Measurements from ENCODE around the gene RPL37. TPM values are rescaled to one million over a fixed set of nuclear protein-coding genes. Genes with fewer than 3 reads are reported as not detected.

RPL37 gene
- total RNA-seq, 1 donor from 2014 or later: 1,090 TPM

- Histone ChIP-seq H3K27me3 (ENCODE audit: insufficient read depth, low read length) (no peaks in the 10 kb centered on the region), H2AFZ (ENCODE audit: low read depth, low read length) (no peak overlapping the region), H3K4me2 (ENCODE audit: low read length) (no peak overlapping the region), H3K27ac (ENCODE audit: low read depth, low read length) (no peak overlapping the region), H3K4me3 (ENCODE audit: insufficient read depth, low read depth, low read length) (no peak overlapping the region), H3K9me3 (ENCODE audit: insufficient read depth, low read depth, low read length) (no peaks in the 10 kb centered on the region), H3K4me1 (ENCODE audit: insufficient read depth, low read length) (no peaks in the 10 kb centered on the region), H3K36me3 (ENCODE audit: insufficient read depth, low read length) (no peaks in the 10 kb centered on the region), H3K79me2 (ENCODE audit: insufficient read depth, low read length) (no peaks in the 10 kb centered on the region), H4K20me1 (ENCODE audit: insufficient read depth, low read length) (no peaks in the 10 kb centered on the region), H3K9ac (ENCODE audit: low read length) (no peak overlapping the region)
- Mint-ChIP-seq H3K27ac (ENCODE audit: unreplicated experiment) (no peak overlapping the region), H3K4me3 (ENCODE audit: unreplicated experiment) (no peak overlapping the region), H3K4me1 (ENCODE audit: low read depth, unreplicated experiment) (no peaks in the 10 kb centered on the region), H3K27me3 (ENCODE audit: low read depth, unreplicated experiment) (no peaks in the 10 kb centered on the region), H3K36me3 (ENCODE audit: low read depth, unreplicated experiment) (no peaks in the 10 kb centered on the region), H3K9me3 (ENCODE audit: unreplicated experiment) (no peaks in the 10 kb centered on the region)
- no peak for FAIRE-seq
- TF ChIP-seq EZH2 (IDR thresholded peaks at IDR 0.05; ENCODE audit: insufficient read depth, low read length): no peak
- TF ChIP-seq, protein P1, sequence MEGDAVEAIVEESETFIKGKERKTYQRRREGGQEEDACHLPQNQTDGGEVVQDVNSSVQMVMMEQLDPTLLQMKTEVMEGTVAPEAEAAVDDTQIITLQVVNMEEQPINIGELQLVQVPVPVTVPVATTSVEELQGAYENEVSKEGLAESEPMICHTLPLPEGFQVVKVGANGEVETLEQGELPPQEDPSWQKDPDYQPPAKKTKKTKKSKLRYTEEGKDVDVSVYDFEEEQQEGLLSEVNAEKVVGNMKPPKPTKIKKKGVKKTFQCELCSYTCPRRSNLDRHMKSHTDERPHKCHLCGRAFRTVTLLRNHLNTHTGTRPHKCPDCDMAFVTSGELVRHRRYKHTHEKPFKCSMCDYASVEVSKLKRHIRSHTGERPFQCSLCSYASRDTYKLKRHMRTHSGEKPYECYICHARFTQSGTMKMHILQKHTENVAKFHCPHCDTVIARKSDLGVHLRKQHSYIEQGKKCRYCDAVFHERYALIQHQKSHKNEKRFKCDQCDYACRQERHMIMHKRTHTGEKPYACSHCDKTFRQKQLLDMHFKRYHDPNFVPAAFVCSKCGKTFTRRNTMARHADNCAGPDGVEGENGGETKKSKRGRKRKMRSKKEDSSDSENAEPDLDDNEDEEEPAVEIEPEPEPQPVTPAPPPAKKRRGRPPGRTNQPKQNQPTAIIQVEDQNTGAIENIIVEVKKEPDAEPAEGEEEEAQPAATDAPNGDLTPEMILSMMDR (IDR thresholded peaks at IDR 0.05; ENCODE audit: insufficient read depth, low read depth, low read length): no peak
- DNase-seq (ENCODE audit: low read depth): no peak
These were observed 9.5 kb upstream of the RPL37 start for GRCh38 chr5:40844565-40844964.

GRCh38 chr5:40842351-40842750 lies 7.3 kb upstream of the RPL37 start:
- peak overlapping the region; percentile 72 for H3K4me2 ChIP-seq (ENCODE audit: low read length)
- H3K4me3 Mint-ChIP-seq (ENCODE audit: unreplicated experiment): no peak overlapping the region
- TF ChIP-seq EZH2 (IDR thresholded peaks at IDR 0.05; ENCODE audit: insufficient read depth, low read length): no peak
- TF ChIP-seq, protein P1 (IDR thresholded peaks at IDR 0.05; ENCODE audit: insufficient read depth, low read depth, low read length): no peak

DNA sequence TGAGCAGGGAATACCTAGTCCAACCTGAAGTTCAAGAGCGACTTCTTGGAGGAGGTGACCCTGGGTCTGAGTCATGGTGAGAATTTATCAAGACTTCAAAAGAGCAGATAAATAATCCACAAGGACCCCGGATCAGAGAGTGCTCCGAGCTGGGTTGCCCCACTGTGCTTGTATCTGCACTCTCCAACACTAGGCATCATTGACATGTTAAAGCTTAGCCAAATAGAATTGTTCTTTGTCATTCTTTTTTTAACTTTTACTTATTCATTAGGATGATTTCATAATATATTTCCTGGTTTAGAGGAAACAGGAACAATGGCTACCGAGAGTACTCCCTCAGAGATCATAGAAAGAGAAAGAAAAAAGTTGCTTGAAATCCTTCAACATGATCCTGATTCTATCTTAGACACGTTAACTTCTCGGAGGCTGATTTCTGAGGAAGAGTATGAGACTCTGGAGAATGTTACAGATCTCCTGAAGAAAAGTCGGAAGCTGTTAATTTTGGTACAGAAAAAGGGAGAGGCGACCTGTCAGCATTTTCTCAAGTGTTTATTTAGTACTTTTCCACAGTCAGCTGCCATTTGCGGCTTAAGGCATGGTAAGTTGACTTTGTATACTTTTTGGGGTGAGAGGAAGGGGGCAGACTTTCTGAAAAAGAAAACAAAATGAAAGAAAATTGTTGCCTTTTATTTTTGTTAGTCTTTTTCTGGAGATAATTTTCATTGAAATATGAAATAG lies 6.2 kb upstream of the RPL37 start, which contains the start of gene CARD6:
TSS of gene CARD6 (plus strand) at position 300 of the 738 bp plus-strand sequence. CDS start at position 316, 16 bp downstream.
- no peaks in the 10 kb centered on the region for H3K27me3 ChIP-seq (ENCODE audit: insufficient read depth, low read length)
- H3K4me3 ChIP-seq (ENCODE audit: insufficient read depth, low read depth, low read length): peak within 1 kb of the TSS; percentile 48
- FAIRE-seq (no peak), DNase-seq (ENCODE audit: low read depth) (no peak)
- Mint-ChIP-seq H3K27ac (ENCODE audit: unreplicated experiment) (peak within 1 kb of the TSS; percentile 73), H3K27me3 (ENCODE audit: low read depth, unreplicated experiment) (no peaks in the 10 kb centered on the region), H3K9me3 (ENCODE audit: unreplicated experiment) (no peaks in the 10 kb centered on the region), H3K4me1 (ENCODE audit: low read depth, unreplicated experiment) (peaks cover 2% of the 10 kb centered on the region), H3K36me3 (ENCODE audit: low read depth, unreplicated experiment) (no peaks in the 10 kb centered on the region), H3K4me3 (ENCODE audit: unreplicated experiment) (peak within 1 kb of the TSS; percentile 55)
- peak within 1 kb of the TSS; percentile 70 for H3K9ac ChIP-seq (ENCODE audit: low read length)
- H3K4me2 ChIP-seq (ENCODE audit: low read length): peak within 1 kb of the TSS; percentile 72
- H3K79me2 ChIP-seq (ENCODE audit: insufficient read depth, low read length): no peaks in the 10 kb centered on the region
- no peaks in the 10 kb centered on the region for H3K36me3 ChIP-seq (ENCODE audit: insufficient read depth, low read length)
- H2AFZ ChIP-seq (ENCODE audit: low read depth, low read length): peak within 1 kb of the TSS; percentile 43
- no peaks in the 10 kb centered on the region for H3K9me3 ChIP-seq (ENCODE audit: insufficient read depth, low read depth, low read length)
- peaks cover 1% of the 10 kb centered on the region for H3K4me1 ChIP-seq (ENCODE audit: insufficient read depth, low read length)
- H3K27ac ChIP-seq (ENCODE audit: low read depth, low read length): peak within 1 kb of the TSS; percentile 33
- H4K20me1 ChIP-seq (ENCODE audit: insufficient read depth, low read length): no peaks in the 10 kb centered on the region
- TF ChIP-seq, protein P1 (IDR thresholded peaks at IDR 0.05; ENCODE audit: insufficient read depth, low read depth, low read length): no peak
- TF ChIP-seq EZH2 (IDR thresholded peaks at IDR 0.05; ENCODE audit: insufficient read depth, low read length): no peak

More at GRCh38 chr5:40842351-40842750, 7.3 kb upstream of the RPL37 start:
- Histone ChIP-seq H4K20me1 (ENCODE audit: insufficient read depth, low read length) (no peaks in the 10 kb centered on the region), H3K27ac (ENCODE audit: low read depth, low read length) (no peak overlapping the region), H3K9ac (ENCODE audit: low read length) (peak overlapping the region; percentile 70), H3K4me3 (ENCODE audit: insufficient read depth, low read depth, low read length) (peak overlapping the region; percentile 48), H3K9me3 (ENCODE audit: insufficient read depth, low read depth, low read length) (no peaks in the 10 kb centered on the region), H3K27me3 (ENCODE audit: insufficient read depth, low read length) (no peaks in the 10 kb centered on the region), H3K4me1 (ENCODE audit: insufficient read depth, low read length) (no peaks in the 10 kb centered on the region), H2AFZ (ENCODE audit: low read depth, low read length) (no peak overlapping the region), H3K36me3 (ENCODE audit: insufficient read depth, low read length) (no peaks in the 10 kb centered on the region), H3K79me2 (ENCODE audit: insufficient read depth, low read length) (no peaks in the 10 kb centered on the region)
- H3K9me3 Mint-ChIP-seq (ENCODE audit: unreplicated experiment): no peaks in the 10 kb centered on the region
- H3K4me1 Mint-ChIP-seq (ENCODE audit: low read depth, unreplicated experiment): no peaks in the 10 kb centered on the region
- no peaks in the 10 kb centered on the region for H3K27me3 Mint-ChIP-seq (ENCODE audit: low read depth, unreplicated experiment)
- no peak overlapping the region for H3K27ac Mint-ChIP-seq (ENCODE audit: unreplicated experiment)
- H3K36me3 Mint-ChIP-seq (ENCODE audit: low read depth, unreplicated experiment): no peaks in the 10 kb centered on the region
- no peak for FAIRE-seq
- DNase-seq (ENCODE audit: low read depth): no peak
